Transverse colon (tissue), 4 donors: ENCODE data around the gene GPATCH11. TPM values are rescaled to one million over a fixed set of nuclear protein-coding genes. Genes with fewer than 3 reads are reported as not detected.

Source experiments
- DNase-seq: peaks from one replicate; pipeline ENCODE4 v3.0.0-alpha.2; 2019
- H3K27ac ChIP-seq, 4 donors: fragments of 200-600 bp; sonication (generic); 2 replicates each; pipeline ENCODE4 v1.5.1; 2016 to 2018; ENCODE audit warnings: inconsistent platforms in 4 of 4
- H3K27me3 ChIP-seq: fragments of 200-600 bp; sonication (generic); 2 replicates; pipeline ENCODE4 v1.5.1; 2017; ENCODE audit warnings: inconsistent platforms
- H3K36me3 ChIP-seq, 4 donors: fragments of 200-600 bp; sonication (generic); 2 replicates each; pipeline ENCODE4 v1.5.1; 2017 to 2019; ENCODE audit warnings: inconsistent platforms in 4 of 4
- H3K4me1 ChIP-seq, 4 donors: fragments of 200-600 bp; sonication (generic); 2 replicates each; pipeline ENCODE4 v1.5.1; 2017 to 2020; ENCODE audit warnings: inconsistent platforms in 4 of 4
- H3K4me3 ChIP-seq, 4 donors: fragments of 200-600 bp; sonication (generic); 1 replicate in 1 of 4; 2 replicates in 3 of 4; pipeline versions ENCODE4 v1.5.1 to v1.6.1; 2017 to 2019; ENCODE audit warnings: inconsistent platforms in 4 of 4
- H3K9me3 ChIP-seq, 2 donors: fragments of 200-600 bp; sonication (generic); 2 replicates each; pipeline ENCODE4 v1.5.1; 2017 to 2019; ENCODE audit warnings: inconsistent platforms in 2 of 2
- CTCF ChIP-seq, 5 experiments: fragments of 200-600 bp in 3 of 5; fragments of 450-650 bp in 2 of 5; sonication (generic) in 3 of 5; IDR thresholded peaks; 1 replicate in 2 of 5; 2 replicates in 3 of 5; pipeline ENCODE4 v1.5.1; 2016 to 2017; ENCODE audit warnings: antibody characterized with exemption in 5 of 5, inconsistent platforms in 3 of 5, mild to moderate bottlenecking in 2 of 5, moderate library complexity in 1 of 5
- EP300 ChIP-seq: sonication (generic); formaldehyde crosslinking; IDR thresholded peaks from one replicate; pipeline ENCODE4 v1.6.1; 2017; ENCODE audit warnings: antibody characterized with exemption, low read depth
- POLR2A ChIP-seq: fragments of 450-650 bp; IDR thresholded peaks from one replicate; pipeline ENCODE4 v1.6.1; 2016; ENCODE audit warnings: antibody characterized with exemption, mild to moderate bottlenecking, moderate library complexity
- POLR2AphosphoS5 ChIP-seq, 3 donors: sonication (generic); formaldehyde crosslinking; IDR thresholded peaks; one replicate each; pipeline ENCODE4 v1.6.1; 2016; ENCODE audit warnings: antibody characterized with exemption in 3 of 3
- WGBS, 2 donors: methylation state at CpG; one replicate each; pipeline ENCODE4 v1.1.5; 2018; ENCODE audit warnings: low coverage in 1 of 2; 5-methylcytosine and 5-hydroxymethylcytosine counted together
- in situ Hi-C, 4 donors: fragments of 200-750 bp; cut with MboI; loops; one replicate each; pipeline versions ENCODE4 v1.15.0 to v1.15.1; 2017; ENCODE audit warnings: low sequenced_read_pairs in 3 of 4, low pct_ligation_motif_present in 1 of 4, low pct_unique_long_range_greater_than_20kb in 1 of 4
- intact Hi-C: fragments of 100-400 bp; cut with DNase I; formaldehyde crosslinking; loops from one replicate; pipeline ENCODE4 v1.15.1; 2023; ENCODE audit warnings: low total_unique reads
- total RNA-seq, 4 donors: library from RNA; depleted of rRNA; stranded (reverse); fragments of >200 nt; gene quantifications; one replicate each; pipeline ENCODE4 v1.1.0, GENCODE V29; 2016

Gene GPATCH11
- total RNA-seq, 4 donors from 2014 or later: 0.20 to 7.9 (median 5.7) TPM

GRCh38 chr2:37142546-37142945 is 58.2 kb downstream of the GPATCH11 start:
- no peak for TF ChIP-seq CTCF (IDR thresholded peaks at IDR 0.05)
- TF ChIP-seq POLR2A: no peak
- TF ChIP-seq POLR2AphosphoS5 (IDR thresholded peaks at IDR 0.05): no peak
- no peak for TF ChIP-seq EP300
- intact Hi-C loops (loop anchor here (10.0 kb wide), 1 partner anchor 492 kb away; no protein-coding TSS in a partner anchor), in situ Hi-C loops (no loop called here)
- no peaks in the 10 kb centered on the region for H3K4me1 ChIP-seq
- H3K36me3 ChIP-seq: peaks cover 0 to 36% (median 14%) of the 10 kb centered on the region in 4 donors
- no peak overlapping the region for H3K4me3 ChIP-seq
- H3K9me3 ChIP-seq: no peaks in the 10 kb centered on the region
- DNase-seq: no peak
- H3K27ac ChIP-seq: no peak overlapping the region
- no peaks in the 10 kb centered on the region for H3K27me3 ChIP-seq

GRCh38 chr2:37143974-37144373 is 59.7 kb downstream of the GPATCH11 start:
- H3K27ac ChIP-seq: no peak overlapping the region
- peaks cover 0 to 27% (median 12%) of the 10 kb centered on the region in 4 donors for H3K36me3 ChIP-seq
- no peaks in the 10 kb centered on the region for H3K27me3 ChIP-seq
- 97 to 100% methylated on average over 1 of the region's 1 CpG for WGBS, 2 donors
- no peak for DNase-seq
- in situ Hi-C loops (no loop called here), intact Hi-C loops (loop anchor here (10.0 kb wide), 1 partner anchor 491 kb away; no protein-coding TSS in a partner anchor)
- peaks cover 0 to 13% (median 2%) of the 10 kb centered on the region in 4 donors for H3K4me1 ChIP-seq
- no peaks in the 10 kb centered on the region for H3K9me3 ChIP-seq
- TF ChIP-seq POLR2A: no peak
- no peak for TF ChIP-seq POLR2AphosphoS5 (IDR thresholded peaks at IDR 0.05)
- no peak for TF ChIP-seq CTCF (IDR thresholded peaks at IDR 0.05)
- TF ChIP-seq EP300: no peak
- H3K4me3 ChIP-seq: no peak overlapping the region

- 48 to 70% methylated on average over 2 of the region's 2 CpGs for WGBS, 2 donors
- no peak for DNase-seq
- intact Hi-C loops (loop anchor here (10.0 kb wide), 1 partner anchor 489 kb away; no protein-coding TSS in a partner anchor), in situ Hi-C loops (no loop called here)
- Histone ChIP-seq H3K9me3 (no peaks in the 10 kb centered on the region), H3K27ac (peak overlapping the region in 3 of 4 donors; percentile 1 to 46 (median 28)), H3K27me3 (no peaks in the 10 kb centered on the region), H3K36me3 (peaks cover 0 to 19% (median 6%) of the 10 kb centered on the region in 4 donors), H3K4me1 (peaks cover 4 to 32% (median 13%) of the 10 kb centered on the region in 4 donors), H3K4me3 (no peak overlapping the region)
- TF ChIP-seq EP300: no peak
- no peak for TF ChIP-seq POLR2AphosphoS5 (IDR thresholded peaks at IDR 0.05)
- no peak for TF ChIP-seq CTCF (IDR thresholded peaks at IDR 0.05)
These were observed 61.7 kb downstream of the GPATCH11 start for GRCh38 chr2:37146062-37146461.

- H3K36me3 ChIP-seq: peaks cover 0 to 19% (median 6%) of the 10 kb centered on the region in 4 donors
- H3K4me3 ChIP-seq: no peak overlapping the region
- no peak for TF ChIP-seq CTCF (IDR thresholded peaks at IDR 0.05)
- TF ChIP-seq POLR2AphosphoS5 (IDR thresholded peaks at IDR 0.05): peak in 1 of 3 donors; percentile 12
- no peaks in the 10 kb centered on the region for H3K27me3 ChIP-seq
- in situ Hi-C loops (no loop called here), intact Hi-C loops (loop anchor here (10.0 kb wide), 1 partner anchor 486 kb away; no protein-coding TSS in a partner anchor)
- 70 to 76% methylated on average over 7 of the region's 7 CpGs for WGBS, 2 donors
- H3K9me3 ChIP-seq: no peaks in the 10 kb centered on the region
- no peak for DNase-seq
- peaks cover 4 to 32% (median 13%) of the 10 kb centered on the region in 4 donors for H3K4me1 ChIP-seq
- peak overlapping the region in 1 of 4 donors; percentile 35 for H3K27ac ChIP-seq
These were observed 64.0 kb downstream of the GPATCH11 start for GRCh38 chr2:37148325-37148724.

Other genes with a start within 250 kb of the GPATCH11 start
- 10 to 100 TPM; 23.6 to 30.6 (median 25.3) TPM for gene STRN, start 118.0 kb upstream of the GPATCH11 start, total RNA-seq
- gene HEATR5B, start 146 bp upstream of the GPATCH11 start, total RNA-seq: 10 to 100 TPM; 17.9 to 45.4 (median 29.9) TPM
- 10 to 100 TPM; 19.5 to 63.2 (median 25.8) TPM for gene EIF2AK2, start 72.5 kb downstream of the GPATCH11 start, total RNA-seq
- gene SULT6B1, start 104.2 kb downstream of the GPATCH11 start, total RNA-seq: not detected
- 10 to 100 TPM in 3 of 4 donors, 1 to 10 TPM in 1; 7.5 to 39.0 (median 24.2) TPM for gene CEBPZOS, start 112.0 kb downstream of the GPATCH11 start, total RNA-seq
- gene CEBPZ, start 147.1 kb downstream of the GPATCH11 start, total RNA-seq: 100 to 1,000 TPM in 1 of 4 donors, 10 to 100 TPM in 2, 1 to 10 TPM in 1; 9.4 to 235 (median 33.7) TPM
- gene NDUFAF7, start 147.1 kb downstream of the GPATCH11 start, total RNA-seq: 10 to 100 TPM in 3 of 4 donors, 1 to 10 TPM in 1; 1.9 to 21.6 (median 16.5) TPM
- gene PRKD3, start 240.3 kb downstream of the GPATCH11 start, total RNA-seq: 10 to 100 TPM in 3 of 4 donors, 1 to 10 TPM in 1; 2.6 to 83.8 (median 28.6) TPM